HepG2 (cell line): ENCODE measurements around the gene EEF2. TPM values are rescaled to one million over a fixed set of nuclear protein-coding genes. Genes with fewer than 3 reads are reported as not detected.
A peak's percentile ranks its signal among the peaks of the same experiment; 100 is the strongest.

Source experiments
- FLYWCH1 ChIP-seq: sonication (generic); formaldehyde crosslinking; IDR thresholded peaks from 2 replicates; pipeline ENCODE4 v1.8.1; 2023; ENCODE audit warnings: mild to moderate bottlenecking, missing genetic modification reagents
- FOXP1 ChIP-seq, 2 experiments: fragments of 450-650 bp in 1 of 2; IDR thresholded peaks; 2 replicates each; pipeline ENCODE4 v1.6.1; 2017 to 2018; ENCODE audit warnings: antibody characterized with exemption in 1 of 2
- KLF11 ChIP-seq: IDR thresholded peaks from 2 replicates; pipeline ENCODE4 v1.6.1; 2016; ENCODE audit warnings: missing compliant biosample characterization
- MAX ChIP-seq: IDR thresholded peaks from 2 replicates; pipeline ENCODE4 v1.6.1; 2012; ENCODE audit warnings: inconsistent platforms
- PHF20 ChIP-seq: sonication (generic); formaldehyde crosslinking; IDR thresholded peaks from 2 replicates; pipeline ENCODE4 v1.5.0; 2020; ENCODE audit warnings: mild to moderate bottlenecking, missing genetic modification reagents
- SAP130 ChIP-seq: IDR thresholded peaks from 2 replicates; pipeline ENCODE4 v1.6.1; 2016; ENCODE audit warnings: low read depth
- SATB2 ChIP-seq: sonication (generic); formaldehyde crosslinking; IDR thresholded peaks from 2 replicates; pipeline ENCODE4 v1.5.0; 2020; ENCODE audit warnings: missing genetic modification reagents
- TEAD2 ChIP-seq: sonication (generic); formaldehyde crosslinking; IDR thresholded peaks from 2 replicates; pipeline ENCODE4 v1.9.0; 2021; ENCODE audit warnings: missing genetic modification reagents
- TGIF2 ChIP-seq: IDR thresholded peaks from 2 replicates; pipeline ENCODE4 v1.6.1; 2016; ENCODE audit warnings: control low read depth, missing compliant biosample characterization
- THRA ChIP-seq: sonication (generic); formaldehyde crosslinking; IDR thresholded peaks from 2 replicates; pipeline ENCODE4 v1.4.0; 2020; ENCODE audit warnings: missing genetic modification reagents, borderline replicate concordance
- YEATS2 ChIP-seq: sonication (generic); formaldehyde crosslinking; IDR thresholded peaks from 2 replicates; pipeline ENCODE4 v1.4.0; 2020; ENCODE audit warnings: missing genetic modification reagents, borderline replicate concordance
- ZNF18 ChIP-seq: sonication (generic); formaldehyde crosslinking; IDR thresholded peaks from 2 replicates; pipeline ENCODE4 v1.8.0; 2022; ENCODE audit warnings: mild to moderate bottlenecking, missing genetic modification reagents; ENCODE audit not compliant: insufficient replicate concordance
- ZNF3 ChIP-seq: IDR thresholded peaks from 2 replicates; pipeline ENCODE4 v1.7.0; 2017; ENCODE audit warnings: inconsistent platforms
- ZNF329 ChIP-seq: sonication (generic); formaldehyde crosslinking; IDR thresholded peaks from 2 replicates; pipeline ENCODE4 v1.9.0; 2021; ENCODE audit warnings: low read depth, mild to moderate bottlenecking, missing genetic modification reagents
- ZNF550 ChIP-seq: sonication (generic); formaldehyde crosslinking; IDR thresholded peaks from 2 replicates; pipeline ENCODE4 v1.4.0; 2020; ENCODE audit warnings: mild to moderate bottlenecking, missing genetic modification reagents, borderline replicate concordance
- ZNF557 ChIP-seq: sonication (generic); formaldehyde crosslinking; IDR thresholded peaks from 2 replicates; pipeline ENCODE4 v1.4.0; 2020; ENCODE audit warnings: missing genetic modification reagents
- ZNF639 ChIP-seq: conservative IDR thresholded peaks from 2 replicates; pipeline ENCODE4 v1.6.1; 2018; ENCODE audit warnings: missing genetic modification reagents
- ZNF720 ChIP-seq: sonication (generic); formaldehyde crosslinking; IDR thresholded peaks from 2 replicates; pipeline ENCODE4 v1.4.0; 2020; ENCODE audit warnings: missing genetic modification reagents
- ZNF768 ChIP-seq: sonication (generic); formaldehyde crosslinking; IDR thresholded peaks from 2 replicates; pipeline ENCODE4 v1.4.0; 2020; ENCODE audit warnings: missing genetic modification reagents
- ZNF770 ChIP-seq: sonication (generic); formaldehyde crosslinking; IDR thresholded peaks from 2 replicates; pipeline ENCODE4 v1.5.0; 2020; ENCODE audit warnings: mild to moderate bottlenecking, missing genetic modification reagents
- ZNF792 ChIP-seq: IDR thresholded peaks from 2 replicates; pipeline ENCODE4 v1.6.1; 2016
- ZSCAN25 ChIP-seq: sonication (generic); formaldehyde crosslinking; IDR thresholded peaks from 2 replicates; pipeline ENCODE4 v1.8.0; 2022; ENCODE audit warnings: mild to moderate bottlenecking, missing genetic modification reagents
- polyA plus RNA-seq, 8 experiments: library from polyadenylated mRNA; depleted of rRNA in 3 of 8; stranded (reverse) in 7 of 8; unstranded in 1 of 8; fragments of >200 nt; fragmentation: Illumina TruSeq in 4 of 8; extraction: Trizol in 4 of 8; gene quantifications; 2 replicates each; pipeline versions ENCODE4 v1.2.1 to v1.2.3, GENCODE V29; 2011 to 2016; ENCODE audit warnings: low read depth in 4 of 8, missing spikeins in 1 of 8, mixed read lengths in 1 of 8; ENCODE audit not compliant: insufficient read depth in 1 of 8
- total RNA-seq, 5 experiments: library from RNA; depleted of rRNA; stranded (reverse); fragments of >200 nt; fragmentation: Illumina TruSeq; extraction: Trizol; gene quantifications; 2 replicates each; pipeline ENCODE4 v1.2.3, GENCODE V29; 2016; ENCODE audit warnings: low read depth in 1 of 5
- TF ChIP-seq, protein P1 (sequence below): sonication (generic); formaldehyde crosslinking; IDR thresholded peaks from 2 replicates; pipeline ENCODE4 v1.4.0; 2020; ENCODE audit warnings: missing genetic modification reagents, mild to moderate bottlenecking, borderline replicate concordance

Gene EEF2
- total and polyA plus RNA-seq, 2 of the 13 experiments (the other 11 are each of a cell fraction or from before 2014, with no cell fraction given), result 1,441 to 1,777 TPM

GRCh38 chr19:3984908-3985642 is at the start of gene EEF2 (continued):
- TF ChIP-seq, protein P1, sequence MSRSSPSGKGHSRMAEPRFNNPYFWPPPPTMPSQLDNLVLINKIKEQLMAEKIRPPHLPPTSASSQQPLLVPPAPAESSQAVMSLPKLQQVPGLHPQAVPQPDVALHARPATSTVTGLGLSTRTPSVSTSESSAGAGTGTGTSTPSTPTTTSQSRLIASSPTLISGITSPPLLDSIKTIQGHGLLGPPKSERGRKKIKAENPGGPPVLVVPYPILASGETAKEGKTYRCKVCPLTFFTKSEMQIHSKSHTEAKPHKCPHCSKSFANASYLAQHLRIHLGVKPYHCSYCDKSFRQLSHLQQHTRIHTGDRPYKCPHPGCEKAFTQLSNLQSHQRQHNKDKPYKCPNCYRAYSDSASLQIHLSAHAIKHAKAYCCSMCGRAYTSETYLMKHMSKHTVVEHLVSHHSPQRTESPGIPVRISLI (CRISPR knock-in tag), result no peak; the same call in 1 of the 2 replicates
- TF ChIP-seq ZNF768 (CRISPR knock-in tag), result peak; percentile 89
- TF ChIP-seq ZNF329, result peak; percentile 81; the same call in 1 of the 2 replicates
- no peak for TF ChIP-seq FLYWCH1 (CRISPR knock-in tag)
- 0 out of 2 replicates have a peak, but pooled peaks have one; percentile 56 for TF ChIP-seq KLF11 (CRISPR knock-in tag)
- peak; percentile 77 for TF ChIP-seq ZNF18 (CRISPR knock-in tag)
- peak; percentile 63 for TF ChIP-seq PHF20
- peak; percentile 54; the same call in 1 of the 2 replicates for TF ChIP-seq ZNF770 (CRISPR knock-in tag)
- TF ChIP-seq MAX, result peak; percentile 91
- TF ChIP-seq FOXP1 (IDR thresholded peaks at IDR 0.05), result no peak
- TF ChIP-seq FOXP1 (CRISPR knock-in tag; IDR thresholded peaks at IDR 0.05), result no peak
- no peak for TF ChIP-seq ZNF720 (CRISPR knock-in tag)
- TF ChIP-seq ZNF3, result no peak
- TF ChIP-seq ZNF557 (CRISPR knock-in tag), result peak; percentile 56; the same call in 1 of the 2 replicates
- TF ChIP-seq ZNF550 (CRISPR knock-in tag), result no peak
- peak; percentile 80 for TF ChIP-seq ZNF639 (CRISPR knock-in tag)
- TF ChIP-seq SAP130 (CRISPR knock-in tag), result peak; percentile 94
- no peak; the same call in 1 of the 2 replicates for TF ChIP-seq ZSCAN25
- peak; percentile 88 for TF ChIP-seq TGIF2 (CRISPR knock-in tag)
- peak; percentile 77; the same call in 1 of the 2 replicates for TF ChIP-seq ZNF792 (CRISPR knock-in tag)
- no peak for TF ChIP-seq SATB2
- peak; percentile 60; the same call in 1 of the 2 replicates for TF ChIP-seq THRA
- TF ChIP-seq YEATS2, result peak; percentile 100
- TF ChIP-seq TEAD2 (CRISPR knock-in tag), result 0 out of 2 replicates have a peak, but pooled peaks have one; percentile 14
